Measurements from ENCODE around the gene THBD. TPM values are rescaled to one million over a fixed set of nuclear protein-coding genes. Genes with fewer than 3 reads are reported as not detected.

The THBD gene
- total and polyA plus RNA-seq, 5 donors from 2014 or later, result not detected

- Histone ChIP-seq H3K27ac (ENCODE audit: insufficient read depth, low read length, poor library complexity, severe bottlenecking) (no peak overlapping the region), H3K4me1 (ENCODE audit: control insufficient read depth, insufficient read depth, low read length, poor library complexity, severe bottlenecking) (peaks cover 11% of the 10 kb centered on the region), H3K4me3 (ENCODE audit: low read depth, low read length) (peak overlapping the region; percentile 48), H3K27me3 (ENCODE audit: control insufficient read depth, insufficient read depth, low read length) (no peaks in the 10 kb centered on the region), H3K9me3 (ENCODE audit: control insufficient read depth in 2 of 2, low read length in 2 of 2) (no peaks in the 10 kb centered on the region), H3K36me3 (ENCODE audit: control insufficient read depth, insufficient read depth, low read length) (no peaks in the 10 kb centered on the region)
- Mint-ChIP-seq H3K4me1 (peaks cover 0 to 37% (median 16%) of the 10 kb centered on the region in 4 donors), H3K4me3 (peak overlapping the region; percentile 48 to 81 (median 62)), H3K27me3 (peaks cover 7% of the 10 kb centered on the region), H3K9me3 (no peaks in the 10 kb centered on the region), H3K27ac (peak overlapping the region in 1 of 3 donors; percentile 47), H3K36me3 (no peaks in the 10 kb centered on the region)
- peak in 1 of 3 donors; percentile 3 for DNase-seq
- ATAC-seq (ENCODE audit: low read depth in 2 of 2), result no peak
Observed at GRCh38 chr20:23082846-23083552, 33.5 kb upstream of the THBD start.

- H3K36me3 ChIP-seq (ENCODE audit: control insufficient read depth, insufficient read depth, low read length), result no peaks in the 10 kb centered on the region
- no peak overlapping the region for H3K27ac Mint-ChIP-seq
- peaks cover 0 to 24% (median 8%) of the 10 kb centered on the region in 4 donors for H3K4me1 Mint-ChIP-seq
- H3K36me3 Mint-ChIP-seq, result no peaks in the 10 kb centered on the region
- DNase-seq (no peak), ATAC-seq (ENCODE audit: low read depth in 2 of 2) (no peak)
- no peaks in the 10 kb centered on the region for H3K27me3 ChIP-seq (ENCODE audit: control insufficient read depth, insufficient read depth, low read length)
- peaks cover 7% of the 10 kb centered on the region for H3K27me3 Mint-ChIP-seq
- no peak overlapping the region for H3K4me3 ChIP-seq (ENCODE audit: low read depth, low read length)
- no peak overlapping the region for H3K27ac ChIP-seq (ENCODE audit: insufficient read depth, low read length, poor library complexity, severe bottlenecking)
- H3K4me3 Mint-ChIP-seq, result peak overlapping the region in 2 of 4 donors; percentile 72 to 79
- H3K9me3 ChIP-seq (ENCODE audit: control insufficient read depth in 2 of 2, low read length in 2 of 2), result no peaks in the 10 kb centered on the region
- H3K4me1 ChIP-seq (ENCODE audit: control insufficient read depth, insufficient read depth, low read length, poor library complexity, severe bottlenecking), result peaks cover 4% of the 10 kb centered on the region
- no peaks in the 10 kb centered on the region for H3K9me3 Mint-ChIP-seq
Observed at GRCh38 chr20:23081263-23081819, 31.9 kb upstream of the THBD start.

- H3K9me3 ChIP-seq (ENCODE audit: control insufficient read depth in 2 of 2, low read length in 2 of 2), result no peaks in the 10 kb centered on the region
- H3K4me3 Mint-ChIP-seq, result no peak overlapping the region
- ATAC-seq (ENCODE audit: low read depth in 2 of 2) (no peak), DNase-seq (no peak)
- H3K4me3 ChIP-seq (ENCODE audit: low read depth, low read length), result no peak overlapping the region
- H3K4me1 ChIP-seq (ENCODE audit: control insufficient read depth, insufficient read depth, low read length, poor library complexity, severe bottlenecking), result no peaks in the 10 kb centered on the region
- H3K27me3 Mint-ChIP-seq, result peaks cover 7% of the 10 kb centered on the region
- H3K27ac Mint-ChIP-seq, result no peak overlapping the region
- no peaks in the 10 kb centered on the region for H3K9me3 Mint-ChIP-seq
- no peaks in the 10 kb centered on the region for H3K36me3 Mint-ChIP-seq
- peaks cover 0 to 22% (median 6%) of the 10 kb centered on the region in 4 donors for H3K4me1 Mint-ChIP-seq
- no peak overlapping the region for H3K27ac ChIP-seq (ENCODE audit: insufficient read depth, low read length, poor library complexity, severe bottlenecking)
- no peaks in the 10 kb centered on the region for H3K27me3 ChIP-seq (ENCODE audit: control insufficient read depth, insufficient read depth, low read length)
- no peaks in the 10 kb centered on the region for H3K36me3 ChIP-seq (ENCODE audit: control insufficient read depth, insufficient read depth, low read length)
Observed at GRCh38 chr20:23080521-23080920, 31.0 kb upstream of the THBD start.

- no peaks in the 10 kb centered on the region for H3K27me3 ChIP-seq (ENCODE audit: control insufficient read depth, insufficient read depth, low read length)
- no peaks in the 10 kb centered on the region for H3K9me3 Mint-ChIP-seq
- H3K4me1 ChIP-seq (ENCODE audit: control insufficient read depth, insufficient read depth, low read length, poor library complexity, severe bottlenecking), result no peaks in the 10 kb centered on the region
- no peak overlapping the region for H3K27ac Mint-ChIP-seq
- H3K27me3 Mint-ChIP-seq, result peaks cover 7% of the 10 kb centered on the region
- H3K4me3 Mint-ChIP-seq, result no peak overlapping the region
- no peak overlapping the region for H3K4me3 ChIP-seq (ENCODE audit: low read depth, low read length)
- H3K9me3 ChIP-seq (ENCODE audit: control insufficient read depth in 2 of 2, low read length in 2 of 2), result no peaks in the 10 kb centered on the region
- H3K27ac ChIP-seq (ENCODE audit: insufficient read depth, low read length, poor library complexity, severe bottlenecking), result no peak overlapping the region
- DNase-seq, result no peak
- no peak for ATAC-seq (ENCODE audit: low read depth in 2 of 2)
- H3K36me3 ChIP-seq (ENCODE audit: control insufficient read depth, insufficient read depth, low read length), result no peaks in the 10 kb centered on the region
- no peaks in the 10 kb centered on the region for H3K36me3 Mint-ChIP-seq
- H3K4me1 Mint-ChIP-seq, result peaks cover 0 to 22% (median 6%) of the 10 kb centered on the region in 4 donors
Observed at GRCh38 chr20:23079926-23080325, 30.5 kb upstream of the THBD start.

GRCh38 chr20:23079016-23079351, 29.5 kb upstream of the THBD start:
- H3K36me3 ChIP-seq (ENCODE audit: control insufficient read depth, insufficient read depth, low read length), result no peaks in the 10 kb centered on the region
- H3K36me3 Mint-ChIP-seq, result no peaks in the 10 kb centered on the region
- no peaks in the 10 kb centered on the region for H3K9me3 ChIP-seq (ENCODE audit: control insufficient read depth in 2 of 2, low read length in 2 of 2)

GRCh38 chr20:23078351-23079015, 29.0 kb upstream of the THBD start:
- Histone ChIP-seq H3K4me3 (ENCODE audit: low read depth, low read length) (no peak overlapping the region), H3K36me3 (ENCODE audit: control insufficient read depth, insufficient read depth, low read length) (no peaks in the 10 kb centered on the region), H3K27ac (ENCODE audit: insufficient read depth, low read length, poor library complexity, severe bottlenecking) (no peak overlapping the region), H3K27me3 (ENCODE audit: control insufficient read depth, insufficient read depth, low read length) (no peaks in the 10 kb centered on the region), H3K9me3 (ENCODE audit: control insufficient read depth in 2 of 2, low read length in 2 of 2) (no peaks in the 10 kb centered on the region), H3K4me1 (ENCODE audit: control insufficient read depth, insufficient read depth, low read length, poor library complexity, severe bottlenecking) (no peaks in the 10 kb centered on the region)
- ATAC-seq (ENCODE audit: low read depth in 2 of 2) (no peak), DNase-seq (no peak)
- Mint-ChIP-seq H3K9me3 (no peaks in the 10 kb centered on the region), H3K27ac (no peak overlapping the region), H3K4me1 (peaks cover 0 to 18% (median 6%) of the 10 kb centered on the region in 4 donors), H3K36me3 (no peaks in the 10 kb centered on the region), H3K27me3 (peaks cover 7% of the 10 kb centered on the region), H3K4me3 (no peak overlapping the region)

More at GRCh38 chr20:23079016-23079351, 29.5 kb upstream of the THBD start:
- Mint-ChIP-seq H3K4me3 (no peak overlapping the region), H3K4me1 (peaks cover 0 to 19% (median 6%) of the 10 kb centered on the region in 4 donors), H3K27me3 (peaks cover 7% of the 10 kb centered on the region), H3K27ac (no peak overlapping the region), H3K9me3 (no peaks in the 10 kb centered on the region)
- H3K4me1 ChIP-seq (ENCODE audit: control insufficient read depth, insufficient read depth, low read length, poor library complexity, severe bottlenecking), result no peaks in the 10 kb centered on the region
- ATAC-seq (ENCODE audit: low read depth in 2 of 2) (no peak), DNase-seq (no peak)
- no peak overlapping the region for H3K27ac ChIP-seq (ENCODE audit: insufficient read depth, low read length, poor library complexity, severe bottlenecking)
- H3K4me3 ChIP-seq (ENCODE audit: low read depth, low read length), result no peak overlapping the region
- H3K27me3 ChIP-seq (ENCODE audit: control insufficient read depth, insufficient read depth, low read length), result no peaks in the 10 kb centered on the region

- Histone ChIP-seq H3K4me1 (ENCODE audit: control insufficient read depth, insufficient read depth, low read length, poor library complexity, severe bottlenecking) (no peaks in the 10 kb centered on the region), H3K36me3 (ENCODE audit: control insufficient read depth, insufficient read depth, low read length) (no peaks in the 10 kb centered on the region), H3K27me3 (ENCODE audit: control insufficient read depth, insufficient read depth, low read length) (no peaks in the 10 kb centered on the region), H3K4me3 (ENCODE audit: low read depth, low read length) (no peak overlapping the region), H3K27ac (ENCODE audit: insufficient read depth, low read length, poor library complexity, severe bottlenecking) (no peak overlapping the region), H3K9me3 (ENCODE audit: control insufficient read depth in 2 of 2, low read length in 2 of 2) (no peaks in the 10 kb centered on the region)
- Mint-ChIP-seq H3K27ac (no peak overlapping the region), H3K4me1 (peaks cover 0 to 7% (median 3%) of the 10 kb centered on the region in 4 donors), H3K4me3 (no peak overlapping the region), H3K36me3 (no peaks in the 10 kb centered on the region), H3K27me3 (peaks cover 7% of the 10 kb centered on the region), H3K9me3 (no peaks in the 10 kb centered on the region)
- no peak for ATAC-seq (ENCODE audit: low read depth in 2 of 2)
- no peak for DNase-seq
Observed at GRCh38 chr20:23077277-23077676, 27.8 kb upstream of the THBD start.
